ENCODE data around the gene SUGT1. TPM values are rescaled to one million over a fixed set of nuclear protein-coding genes. Genes with fewer than 3 reads are reported as not detected.

SUGT1 gene
- total and polyA plus RNA-seq, 2 of the 13 experiments (the other 11 are each of a cell fraction or from before 2014, with no cell fraction given), result 23.1 to 71.2 TPM

DNA sequence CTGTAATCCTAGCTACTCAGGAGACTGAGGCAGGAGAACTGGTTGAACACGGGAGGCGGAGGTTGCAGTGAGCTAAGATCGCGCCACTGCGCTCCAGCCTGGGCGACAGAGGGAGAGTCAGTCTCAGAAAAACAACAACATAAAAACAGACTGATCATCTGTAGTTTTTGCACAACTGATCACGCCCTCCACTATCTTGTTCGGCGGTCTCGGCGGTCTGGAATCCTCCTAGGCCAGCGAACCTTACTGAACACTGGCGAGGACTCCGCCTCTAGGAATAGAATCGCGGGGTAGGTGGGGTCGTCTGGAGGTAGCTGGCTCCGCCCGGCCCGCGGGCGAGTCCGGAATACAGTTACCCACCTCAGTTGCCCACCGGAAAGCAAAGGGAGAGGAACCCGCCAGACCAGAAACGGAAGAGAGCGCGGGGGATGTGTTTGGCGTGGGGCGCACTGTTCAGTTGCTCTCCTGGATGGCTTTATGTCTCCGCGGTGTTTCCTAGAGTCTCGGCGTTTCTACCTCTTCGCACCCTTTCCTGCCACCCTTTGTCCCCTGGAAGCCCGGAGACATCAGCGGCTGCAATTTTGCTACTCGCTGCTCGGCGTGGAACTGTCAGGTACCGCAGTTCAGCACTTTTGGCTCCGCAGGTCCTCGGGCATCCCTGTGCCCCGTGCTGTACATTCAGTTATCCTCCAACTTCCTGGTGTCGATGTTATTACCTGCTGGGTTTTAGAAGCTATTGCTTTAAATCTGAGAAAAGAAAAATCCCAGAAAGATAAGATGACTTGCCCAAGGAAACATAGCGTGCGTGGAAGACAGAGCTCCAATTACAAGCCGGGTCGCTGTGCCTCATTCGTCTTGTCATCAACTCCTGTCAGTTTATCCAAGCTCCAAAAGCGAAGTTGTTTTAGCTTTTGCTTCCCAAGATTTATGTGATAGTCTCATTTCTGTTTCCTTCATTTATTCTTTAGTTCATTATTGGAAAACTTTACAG lies 35.3 kb upstream of the SUGT1 start (continued):
- TF ChIP-seq, protein P1, sequence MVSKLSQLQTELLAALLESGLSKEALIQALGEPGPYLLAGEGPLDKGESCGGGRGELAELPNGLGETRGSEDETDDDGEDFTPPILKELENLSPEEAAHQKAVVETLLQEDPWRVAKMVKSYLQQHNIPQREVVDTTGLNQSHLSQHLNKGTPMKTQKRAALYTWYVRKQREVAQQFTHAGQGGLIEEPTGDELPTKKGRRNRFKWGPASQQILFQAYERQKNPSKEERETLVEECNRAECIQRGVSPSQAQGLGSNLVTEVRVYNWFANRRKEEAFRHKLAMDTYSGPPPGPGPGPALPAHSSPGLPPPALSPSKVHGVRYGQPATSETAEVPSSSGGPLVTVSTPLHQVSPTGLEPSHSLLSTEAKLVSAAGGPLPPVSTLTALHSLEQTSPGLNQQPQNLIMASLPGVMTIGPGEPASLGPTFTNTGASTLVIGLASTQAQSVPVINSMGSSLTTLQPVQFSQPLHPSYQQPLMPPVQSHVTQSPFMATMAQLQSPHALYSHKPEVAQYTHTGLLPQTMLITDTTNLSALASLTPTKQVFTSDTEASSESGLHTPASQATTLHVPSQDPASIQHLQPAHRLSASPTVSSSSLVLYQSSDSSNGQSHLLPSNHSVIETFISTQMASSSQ (IDR thresholded peaks at IDR 0.05; ENCODE audit: low read depth), result 0 out of 2 replicates have a peak, but pooled peaks have one; percentile 29
- TF ChIP-seq, protein P1 (CRISPR knock-in tag; IDR thresholded peaks at IDR 0.05; ENCODE audit: borderline replicate concordance), result 0 out of 2 replicates have a peak, but pooled peaks have one; percentile 27
- peak; percentile 83 for TF ChIP-seq TBX2 (CRISPR knock-in tag; IDR thresholded peaks at IDR 0.05; ENCODE audit: borderline replicate concordance)
- TF ChIP-seq ZNF33A (CRISPR knock-in tag; IDR thresholded peaks at IDR 0.05; ENCODE audit: borderline replicate concordance), result no peak
- 0 out of 2 replicates have a peak, but pooled peaks have one; percentile 22 for TF ChIP-seq ZNF709 (CRISPR knock-in tag; IDR thresholded peaks at IDR 0.05)
- TF ChIP-seq, protein P2, sequence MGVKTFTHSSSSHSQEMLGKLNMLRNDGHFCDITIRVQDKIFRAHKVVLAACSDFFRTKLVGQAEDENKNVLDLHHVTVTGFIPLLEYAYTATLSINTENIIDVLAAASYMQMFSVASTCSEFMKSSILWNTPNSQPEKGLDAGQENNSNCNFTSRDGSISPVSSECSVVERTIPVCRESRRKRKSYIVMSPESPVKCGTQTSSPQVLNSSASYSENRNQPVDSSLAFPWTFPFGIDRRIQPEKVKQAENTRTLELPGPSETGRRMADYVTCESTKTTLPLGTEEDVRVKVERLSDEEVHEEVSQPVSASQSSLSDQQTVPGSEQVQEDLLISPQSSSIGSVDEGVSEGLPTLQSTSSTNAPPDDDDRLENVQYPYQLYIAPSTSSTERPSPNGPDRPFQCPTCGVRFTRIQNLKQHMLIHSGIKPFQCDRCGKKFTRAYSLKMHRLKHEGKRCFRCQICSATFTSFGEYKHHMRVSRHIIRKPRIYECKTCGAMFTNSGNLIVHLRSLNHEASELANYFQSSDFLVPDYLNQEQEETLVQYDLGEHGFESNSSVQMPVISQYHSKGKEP (CRISPR knock-in tag; IDR thresholded peaks at IDR 0.05), result peak; percentile 71; the same call in 1 of the 2 replicates
- TF ChIP-seq ZNF260 (CRISPR knock-in tag; IDR thresholded peaks at IDR 0.05; ENCODE audit: borderline replicate concordance, low read depth), result no peak
- TF ChIP-seq TEAD3 (CRISPR knock-in tag; optimal IDR thresholded peaks at IDR 0.05; ENCODE audit: borderline replicate concordance), result peak; percentile 45
- TF ChIP-seq, protein P3, sequence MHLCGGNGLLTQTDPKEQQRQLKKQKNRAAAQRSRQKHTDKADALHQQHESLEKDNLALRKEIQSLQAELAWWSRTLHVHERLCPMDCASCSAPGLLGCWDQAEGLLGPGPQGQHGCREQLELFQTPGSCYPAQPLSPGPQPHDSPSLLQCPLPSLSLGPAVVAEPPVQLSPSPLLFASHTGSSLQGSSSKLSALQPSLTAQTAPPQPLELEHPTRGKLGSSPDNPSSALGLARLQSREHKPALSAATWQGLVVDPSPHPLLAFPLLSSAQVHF (CRISPR knock-in tag; IDR thresholded peaks at IDR 0.05), result peak; percentile 84; the same call in 1 of the 2 replicates
- TF ChIP-seq FOXO1 (CRISPR knock-in tag; IDR thresholded peaks at IDR 0.05), result peak; percentile 55
- TF ChIP-seq ZNF543 (CRISPR knock-in tag; IDR thresholded peaks at IDR 0.05), result peak; percentile 67; the same call in 1 of the 2 replicates
- TF ChIP-seq, protein P4, sequence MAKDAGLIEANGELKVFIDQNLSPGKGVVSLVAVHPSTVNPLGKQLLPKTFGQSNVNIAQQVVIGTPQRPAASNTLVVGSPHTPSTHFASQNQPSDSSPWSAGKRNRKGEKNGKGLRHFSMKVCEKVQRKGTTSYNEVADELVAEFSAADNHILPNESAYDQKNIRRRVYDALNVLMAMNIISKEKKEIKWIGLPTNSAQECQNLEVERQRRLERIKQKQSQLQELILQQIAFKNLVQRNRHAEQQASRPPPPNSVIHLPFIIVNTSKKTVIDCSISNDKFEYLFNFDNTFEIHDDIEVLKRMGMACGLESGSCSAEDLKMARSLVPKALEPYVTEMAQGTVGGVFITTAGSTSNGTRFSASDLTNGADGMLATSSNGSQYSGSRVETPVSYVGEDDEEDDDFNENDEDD (CRISPR knock-in tag; IDR thresholded peaks at IDR 0.05; ENCODE audit: borderline replicate concordance), result peak; percentile 57; the same call in 1 of the 2 replicates
- peak; percentile 46 for TF ChIP-seq RBM22 (optimal IDR thresholded peaks at IDR 0.05; ENCODE audit: low read length)
- peak; percentile 83 for TF ChIP-seq SMAD3 (CRISPR knock-in tag; IDR thresholded peaks at IDR 0.05)
- TF ChIP-seq RBFOX2 (IDR thresholded peaks at IDR 0.05; ENCODE audit: low read depth, low read length), result peak; percentile 65; the same call in 1 of the 2 replicates
- TF ChIP-seq NR2F2 (IDR thresholded peaks at IDR 0.05; ENCODE audit: borderline replicate concordance, low read depth), result peak; percentile 44; the same call in 1 of the 2 replicates
- peak; percentile 81; the same call in 1 of the 2 replicates for TF ChIP-seq SAFB2 (CRISPR knock-in tag; IDR thresholded peaks at IDR 0.05; ENCODE audit: borderline replicate concordance, low read depth)
- TF ChIP-seq ZNF558 (CRISPR knock-in tag; IDR thresholded peaks at IDR 0.05; ENCODE audit: borderline replicate concordance), result peak; percentile 47; the same call in 1 of the 2 replicates
- 0 out of 2 replicates have a peak, but pooled peaks have one; percentile 24 for TF ChIP-seq MIXL1 (CRISPR knock-in tag; IDR thresholded peaks at IDR 0.05)
- no peak for TF ChIP-seq ZNF816 (CRISPR knock-in tag; IDR thresholded peaks at IDR 0.05; ENCODE audit: borderline replicate concordance)
- peak; percentile 90 for TF ChIP-seq ZNF788 (CRISPR knock-in tag; IDR thresholded peaks at IDR 0.05; ENCODE audit: borderline replicate concordance)
